Large intestine (tissue), 3 donors: ENCODE results near the gene HYCC2. TPM values are rescaled to one million over a fixed set of nuclear protein-coding genes. Genes with fewer than 3 reads are reported as not detected.
"Not testable (repeated sequence)": the region's sequence is repeated elsewhere in the genome, so short reads cannot be mapped to it uniquely, and the experiment has no call there.

Experiments used
- DNase-seq, 2 donors: peaks; one replicate each; pipeline versions ENCODE4 v3.0.0 to v3.0.0-alpha.2; 2013
- H3K27ac ChIP-seq: one replicate; pipeline ENCODE4 v1.5.1; 2013; ENCODE audit warnings: low read length
- H3K27me3 ChIP-seq: 2 replicates; pipeline ENCODE4 v1.6.1; 2013; ENCODE audit warnings: low read length; ENCODE audit not compliant: control insufficient read depth, insufficient read depth
- H3K36me3 ChIP-seq: 2 replicates; pipeline ENCODE4 v1.6.1; 2013; ENCODE audit warnings: low read length; ENCODE audit not compliant: control insufficient read depth, insufficient read depth
- H3K4me1 ChIP-seq: one replicate; pipeline ENCODE4 v1.6.1; 2013; ENCODE audit warnings: low read length; ENCODE audit not compliant: control insufficient read depth, insufficient read depth
- H3K4me3 ChIP-seq: one replicate; pipeline ENCODE4 v1.5.1; 2013; ENCODE audit warnings: low read length
- H3K9me3 ChIP-seq: one replicate; pipeline ENCODE4 v1.6.1; 2013; ENCODE audit warnings: mild to moderate bottlenecking, low read depth, low read length, moderate library complexity; ENCODE audit not compliant: control insufficient read depth
- WGBS: methylation state at CpG from one replicate; pipeline ENCODE4 v1.1.5; 2013; ENCODE audit warnings: low lambda C conversion rate; ENCODE audit not compliant: insufficient coverage; 5-methylcytosine and 5-hydroxymethylcytosine counted together
- polyA plus RNA-seq: library from polyadenylated mRNA; unstranded; fragments of 120-200 nt; gene quantifications from one replicate; pipeline ENCODE4 v1.2.1, GENCODE V29; 2013

The HYCC2 gene
- polyA plus RNA-seq, 1 donor = 12.4 TPM

DNA sequence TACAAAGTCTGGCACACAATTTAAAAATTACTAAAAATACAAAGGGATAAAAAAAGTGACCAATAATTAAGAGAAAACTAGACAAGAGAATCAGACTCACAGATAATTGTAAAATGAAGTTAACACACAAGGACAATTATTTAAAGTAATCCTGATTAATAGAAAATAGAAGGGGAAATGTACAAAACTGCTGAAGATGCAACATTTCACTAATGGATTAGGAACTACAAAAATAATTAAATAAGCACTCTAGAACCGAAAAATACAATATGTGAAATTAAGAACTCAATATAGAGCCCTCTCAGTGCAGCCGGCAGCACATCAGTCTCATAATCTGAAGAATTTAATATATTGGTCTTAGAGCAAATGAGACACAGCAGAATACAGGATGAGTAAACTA lies 24.6 kb downstream of the HYCC2 start:
- H3K9me3 ChIP-seq = peaks cover 9% of the 10 kb centered on the region
- H3K36me3 ChIP-seq = peaks cover 5% of the 10 kb centered on the region
- H3K27ac ChIP-seq = no peak overlapping the region
- no peak overlapping the region for H3K4me3 ChIP-seq
- H3K4me1 ChIP-seq = no peaks in the 10 kb centered on the region
- 100% methylated on average over 2 of the region's 2 CpGs for WGBS
- H3K27me3 ChIP-seq = no peaks in the 10 kb centered on the region
- no peak for DNase-seq

DNA sequence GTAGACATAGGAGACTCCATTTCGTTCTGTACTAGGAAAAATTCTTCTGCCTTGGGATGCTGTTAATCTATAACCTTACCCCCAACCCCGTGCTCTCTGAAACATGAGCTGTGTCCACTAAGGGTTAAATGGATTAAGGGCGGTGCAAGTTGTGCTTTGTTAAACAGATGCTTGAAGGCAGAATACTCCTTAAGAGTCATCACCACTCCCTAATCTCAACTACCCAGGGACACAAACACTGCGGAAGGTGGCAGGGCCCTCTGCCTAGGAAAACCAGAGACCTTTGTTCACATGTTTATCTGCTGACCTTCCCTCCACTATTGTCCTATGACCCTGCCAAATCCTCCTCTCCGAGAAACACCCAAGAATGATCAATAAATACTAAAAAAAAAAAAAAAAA lies 28.4 kb downstream of the HYCC2 start:
- not testable (repeated sequence) for H3K4me3 ChIP-seq, H3K27me3 ChIP-seq, H3K4me1 ChIP-seq, H3K27ac ChIP-seq, H3K36me3 ChIP-seq, DNase-seq
- WGBS = no CpG with 5 or more reads among the region's 5 CpGs
- H3K9me3 ChIP-seq = peaks cover 10% of the 10 kb centered on the region

DNA sequence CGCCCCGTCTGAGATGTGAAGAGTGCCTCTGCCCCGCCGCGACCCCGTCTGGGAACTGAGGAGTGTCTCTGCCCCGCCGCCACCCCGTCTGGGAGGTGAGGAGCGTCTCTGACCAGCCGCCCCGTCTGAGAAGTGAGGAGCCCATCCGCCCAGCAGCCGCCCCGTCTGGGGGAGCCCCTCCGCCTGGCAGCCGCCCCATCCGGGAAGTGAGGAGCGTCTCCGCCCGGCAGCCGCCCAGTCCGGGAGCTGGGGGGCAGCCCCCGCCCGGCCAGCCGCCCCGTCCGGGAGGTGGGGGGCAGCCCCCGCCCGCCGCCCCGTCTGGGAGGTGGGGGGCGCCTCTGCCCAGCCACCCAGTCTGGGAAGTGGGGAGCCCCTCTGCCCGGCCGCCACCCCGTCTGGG lies 29.0 kb downstream of the HYCC2 start:
- H3K9me3 ChIP-seq, H3K4me3 ChIP-seq, DNase-seq, H3K36me3 ChIP-seq, H3K4me1 ChIP-seq, H3K27me3 ChIP-seq, H3K27ac ChIP-seq: not testable (repeated sequence)
- no CpG with 5 or more reads among the region's 36 CpGs for WGBS

DNA sequence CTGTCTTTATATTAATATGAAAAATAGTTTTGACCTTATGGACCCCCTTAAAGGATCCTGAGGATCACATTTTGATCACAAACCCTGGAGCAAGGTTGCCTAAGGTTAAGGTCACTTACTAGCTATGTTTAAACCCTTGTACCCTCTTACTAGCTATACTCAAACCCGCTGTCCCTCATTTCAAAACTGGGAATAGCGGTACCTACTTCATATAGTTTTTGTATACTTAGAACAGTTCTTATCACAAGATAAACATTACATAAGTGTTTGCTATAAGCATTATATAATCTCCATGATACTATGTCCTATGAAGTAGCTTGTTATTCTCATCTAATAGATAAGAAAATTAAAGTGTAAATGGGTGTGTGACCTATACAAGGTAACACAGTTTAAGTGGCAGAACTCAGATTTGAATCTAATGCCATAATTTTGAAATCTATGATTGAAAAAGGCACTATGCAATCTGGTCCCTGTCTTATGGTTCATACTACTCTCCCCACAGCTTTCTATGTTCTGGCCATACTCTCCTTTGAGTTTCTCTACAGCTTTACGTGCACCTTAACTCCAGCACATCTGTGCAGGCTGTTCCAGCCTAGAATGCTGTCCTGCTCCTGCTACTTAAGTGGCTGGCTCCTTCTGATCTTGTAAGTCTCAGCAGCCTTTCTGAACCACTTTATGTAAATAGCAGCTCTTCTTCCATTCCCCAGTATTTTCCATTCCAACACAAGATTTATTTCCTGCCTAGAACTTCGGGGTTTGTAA lies 30.4 kb downstream of the HYCC2 start:
- Histone ChIP-seq H3K9me3 (peaks cover 7% of the 10 kb centered on the region), H3K4me1 (peaks cover 3% of the 10 kb centered on the region), H3K4me3 (no peak overlapping the region), H3K27me3 (no peaks in the 10 kb centered on the region), H3K27ac (no peak overlapping the region), H3K36me3 (peaks cover 2% of the 10 kb centered on the region)
- DNase-seq = no peak
- 59% methylated on average over 3 of the region's 4 CpGs for WGBS

DNA sequence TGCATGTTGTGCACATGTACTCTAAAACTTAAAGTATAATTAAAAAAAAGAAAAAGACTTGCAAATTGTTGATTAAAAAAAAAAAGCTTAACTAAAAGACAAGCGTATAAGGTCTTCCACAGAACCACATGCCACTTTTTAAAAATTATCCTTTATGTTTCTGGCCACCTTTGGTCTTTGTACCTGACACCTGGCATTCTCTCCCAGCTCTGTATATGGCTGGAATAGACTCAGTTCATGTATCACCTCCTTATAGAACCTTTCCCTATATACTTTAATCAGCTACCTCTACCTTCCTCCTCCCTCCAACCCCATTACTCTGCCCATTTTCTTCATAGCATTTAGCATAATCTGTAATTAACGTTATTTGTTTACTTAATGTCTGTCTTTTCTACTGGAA lies 32.6 kb downstream of the HYCC2 start:
- Histone ChIP-seq H3K4me1 (peaks cover 3% of the 10 kb centered on the region), H3K27me3 (no peaks in the 10 kb centered on the region), H3K4me3 (no peak overlapping the region), H3K36me3 (peaks cover 2% of the 10 kb centered on the region), H3K27ac (no peak overlapping the region), H3K9me3 (peaks cover 7% of the 10 kb centered on the region)
- WGBS = 60% methylated on average over 2 of the region's 2 CpGs
- peak; percentile 14 to 68 for DNase-seq

DNA sequence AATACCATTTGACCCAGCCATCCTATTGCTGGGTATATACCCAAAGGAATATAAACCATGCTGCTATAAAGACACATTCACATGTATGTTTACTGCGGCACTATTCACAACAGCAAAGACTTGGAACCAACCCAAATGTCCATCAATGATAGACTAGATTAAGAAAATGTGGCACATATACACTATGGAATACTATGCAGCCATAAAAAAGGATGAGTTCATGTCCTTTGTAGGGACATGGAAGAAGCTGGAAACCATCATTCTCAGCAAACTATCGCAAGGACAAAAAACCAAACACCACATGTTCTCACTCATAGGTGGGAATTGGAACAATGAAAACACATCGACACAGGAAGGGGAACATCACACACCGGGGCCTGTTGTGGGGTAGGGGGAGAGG lies 33.1 kb downstream of the HYCC2 start:
- H3K27ac ChIP-seq, H3K36me3 ChIP-seq, H3K4me1 ChIP-seq, H3K27me3 ChIP-seq, DNase-seq, H3K4me3 ChIP-seq: not testable (repeated sequence)
- peaks cover 11% of the 10 kb centered on the region for H3K9me3 ChIP-seq
- WGBS = no CpG with 5 or more reads among the region's 4 CpGs

DNA sequence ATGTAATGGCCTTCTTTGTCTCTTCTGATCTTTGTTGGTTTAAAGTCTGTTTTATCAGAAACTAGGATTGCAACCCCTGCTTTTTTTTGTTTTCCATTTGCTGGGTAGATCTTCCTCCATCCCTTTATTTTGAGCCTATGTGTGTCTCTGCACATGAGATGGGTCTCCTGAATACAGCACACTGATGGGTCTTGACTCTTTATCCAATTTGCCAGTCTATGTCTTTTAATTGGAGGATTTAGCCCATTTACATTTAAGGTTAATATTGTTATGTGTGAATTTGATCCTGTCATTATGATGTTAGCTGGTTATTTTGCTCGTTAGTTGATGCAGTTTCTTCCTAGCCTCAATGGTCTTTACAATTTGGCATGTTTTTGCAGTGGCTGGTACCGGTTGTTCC lies 37.1 kb downstream of the HYCC2 start:
- H3K4me1 ChIP-seq, DNase-seq, H3K9me3 ChIP-seq, H3K4me3 ChIP-seq, H3K36me3 ChIP-seq, H3K27ac ChIP-seq, H3K27me3 ChIP-seq: not testable (repeated sequence)
- no CpG with 5 or more reads among the region's 2 CpGs for WGBS

DNA sequence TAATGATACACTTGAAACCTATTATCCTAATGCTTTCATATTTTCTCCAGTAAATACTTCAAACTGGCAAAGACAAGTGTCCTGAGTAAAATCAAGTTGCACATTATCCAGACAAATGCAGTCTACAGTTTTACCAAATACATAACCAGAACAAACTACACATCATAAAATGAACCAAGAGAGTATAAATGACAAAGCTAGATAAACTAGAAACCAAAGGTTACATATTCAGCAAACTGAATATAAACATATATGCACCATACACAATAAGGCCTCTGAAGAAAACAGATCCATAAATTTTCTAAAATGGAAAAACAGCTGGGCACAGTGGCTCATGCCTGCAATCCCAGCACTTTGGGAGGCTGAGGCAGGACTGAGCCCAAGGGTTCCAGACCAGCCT lies 47.0 kb downstream of the HYCC2 start:
- Histone ChIP-seq H3K27ac (no peak overlapping the region), H3K4me3 (no peak overlapping the region)

DNA sequence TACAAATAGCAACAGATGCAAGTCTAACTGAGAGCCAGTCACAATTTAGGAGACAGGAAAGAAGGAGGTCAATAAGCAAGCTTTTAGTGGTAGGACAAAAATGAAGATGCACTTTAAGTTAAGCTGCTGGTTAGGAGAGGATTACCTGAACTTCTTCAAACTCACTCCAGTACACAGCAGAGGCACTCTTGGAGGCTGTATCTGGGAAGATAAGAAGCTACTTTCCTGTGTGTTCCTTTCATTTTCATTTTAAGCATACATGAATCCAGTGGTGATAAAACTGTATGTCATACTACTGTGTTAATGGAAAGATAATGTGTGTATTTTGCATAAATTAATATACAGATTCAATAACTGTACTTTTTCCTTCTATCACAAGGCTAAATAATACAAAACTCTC lies 49.6 kb downstream of the HYCC2 start:
- no peak overlapping the region for H3K27ac ChIP-seq
- peaks cover 4% of the 10 kb centered on the region for H3K36me3 ChIP-seq
- peaks cover 12% of the 10 kb centered on the region for H3K4me1 ChIP-seq
- no peaks in the 10 kb centered on the region for H3K9me3 ChIP-seq
- no peak overlapping the region for H3K4me3 ChIP-seq
- DNase-seq = peak; percentile 5 to 48
- no peaks in the 10 kb centered on the region for H3K27me3 ChIP-seq

More for the DNA sequence above, 47.0 kb downstream of the HYCC2 start:
- peaks cover 12% of the 10 kb centered on the region for H3K4me1 ChIP-seq
- H3K27me3 ChIP-seq = no peaks in the 10 kb centered on the region
- DNase-seq = peak in 1 of 2 donors; percentile 11
- peaks cover 4% of the 10 kb centered on the region for H3K36me3 ChIP-seq
- no peaks in the 10 kb centered on the region for H3K9me3 ChIP-seq
